ENCODE results near the gene GHRHR. TPM values are rescaled to one million over a fixed set of nuclear protein-coding genes. Genes with fewer than 3 reads are reported as not detected.

The GHRHR gene
- total and polyA plus RNA-seq, 9 of the 15 experiments (the other 6 are each of a cell fraction or from before 2014, with no cell fraction given) = not detected

- H3K27me3 ChIP-seq (ENCODE audit: control insufficient read depth in 2 of 2, insufficient read depth in 2 of 2, low read length in 2 of 2) = peaks cover 19 to 21% of the 10 kb centered on the region in 2 experiments
- ChIA-PET CTCF (ENCODE audit: low intra/inter-chr PET ratio) (interaction anchor here (0.6 to 2.0 kb wide), 3 partner anchors 177 to 234 kb away, joined by 3 to 11 read pairs (median 3); no protein-coding TSS in a partner anchor), POLR2A (interaction anchor here (1.4 kb wide), 1 partner anchor 178 kb away, joined by 3 read pairs; no protein-coding TSS in a partner anchor)
- H3K27ac ChIP-seq (ENCODE audit: extremely low read depth, low read depth, low read length) = no peak overlapping the region
- intact Hi-C loops (cut with micrococcal nuclease) (loop anchor here (10.0 kb wide), 1 partner anchor 83 kb away; no protein-coding TSS in a partner anchor), in situ Hi-C loops (cut with MboI) (loop anchor here (5.0 kb wide), 2 partner anchors 176 to 236 kb away; no protein-coding TSS in a partner anchor)
- no peaks in the 10 kb centered on the region for H3K9me1 ChIP-seq (ENCODE audit: control insufficient read depth, insufficient read depth, low read length)
- no peaks in the 10 kb centered on the region for H3K79me2 ChIP-seq (ENCODE audit: control insufficient read depth, insufficient read depth, low read length)
- no peak overlapping the region for H2AFZ ChIP-seq (ENCODE audit: low read depth, low read length)
- H3K4me3 ChIP-seq = no peak overlapping the region
- no peaks in the 10 kb centered on the region for H3K36me3 ChIP-seq (ENCODE audit: control insufficient read depth, insufficient read depth, low read length)
- BruUV-seq (replicated peaks) = no TSS peak
- 2% methylated on average over 9 of the region's 9 CpGs for WGBS (ENCODE audit: insufficient coverage, low coverage, missing lambda C conversion rate)
- no peaks in the 10 kb centered on the region for H4K20me1 ChIP-seq (replicated peaks; ENCODE audit: control insufficient read depth, insufficient read depth, low read length)
- ATAC-seq (peak; percentile 78), FAIRE-seq (peak; percentile 74), DNase-seq (ENCODE audit: extremely low read depth in 1 of 4, low spot score in 3 of 4) (peak; percentile 35 to 66 (median 46))
- H3K9ac ChIP-seq (ENCODE audit: insufficient read depth in 1 of 2, low read depth in 2 of 2, low read length in 2 of 2) = no peak overlapping the region
- H3K4me2 ChIP-seq (ENCODE audit: insufficient read depth, low read length) = no peak overlapping the region
- H3K9me3 ChIP-seq (replicated peaks; ENCODE audit: control insufficient read depth, insufficient read depth, low read depth, low read length) = no peaks in the 10 kb centered on the region
- peaks cover 3 to 13% of the 10 kb centered on the region in 2 experiments; a peak in 4 of 5 replicates for H3K4me1 ChIP-seq (replicated peaks in 1 of 2; ENCODE audit: control insufficient read depth in 2 of 2, insufficient read depth in 2 of 2, low read length in 2 of 2)
- TF ChIP-seq, protein P1, sequence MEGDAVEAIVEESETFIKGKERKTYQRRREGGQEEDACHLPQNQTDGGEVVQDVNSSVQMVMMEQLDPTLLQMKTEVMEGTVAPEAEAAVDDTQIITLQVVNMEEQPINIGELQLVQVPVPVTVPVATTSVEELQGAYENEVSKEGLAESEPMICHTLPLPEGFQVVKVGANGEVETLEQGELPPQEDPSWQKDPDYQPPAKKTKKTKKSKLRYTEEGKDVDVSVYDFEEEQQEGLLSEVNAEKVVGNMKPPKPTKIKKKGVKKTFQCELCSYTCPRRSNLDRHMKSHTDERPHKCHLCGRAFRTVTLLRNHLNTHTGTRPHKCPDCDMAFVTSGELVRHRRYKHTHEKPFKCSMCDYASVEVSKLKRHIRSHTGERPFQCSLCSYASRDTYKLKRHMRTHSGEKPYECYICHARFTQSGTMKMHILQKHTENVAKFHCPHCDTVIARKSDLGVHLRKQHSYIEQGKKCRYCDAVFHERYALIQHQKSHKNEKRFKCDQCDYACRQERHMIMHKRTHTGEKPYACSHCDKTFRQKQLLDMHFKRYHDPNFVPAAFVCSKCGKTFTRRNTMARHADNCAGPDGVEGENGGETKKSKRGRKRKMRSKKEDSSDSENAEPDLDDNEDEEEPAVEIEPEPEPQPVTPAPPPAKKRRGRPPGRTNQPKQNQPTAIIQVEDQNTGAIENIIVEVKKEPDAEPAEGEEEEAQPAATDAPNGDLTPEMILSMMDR (IDR thresholded peaks at IDR 0.05 in 2 of 3, conservative IDR thresholded peaks at IDR 0.05 in 1 of 3; ENCODE audit: insufficient read depth in 2 of 3, low read depth in 1 of 3, low read length in 3 of 3) = peak; percentile 70 to 76 (median 74)
- TF ChIP-seq SMC3 (conservative IDR thresholded peaks at IDR 0.05; ENCODE audit: insufficient read depth, low read depth, low read length) = peak; percentile 80
- TF ChIP-seq IFI16 (CRISPR knock-in tag; IDR thresholded peaks at IDR 0.05) = no peak
- no peak for TF ChIP-seq MEF2A (IDR thresholded peaks at IDR 0.05; ENCODE audit: control insufficient read depth, low read depth, low read length)
- peak; percentile 55; the same call in 1 of the 2 replicates for TF ChIP-seq REST (IDR thresholded peaks at IDR 0.05; ENCODE audit: borderline replicate concordance)
- TF ChIP-seq REST (CRISPR knock-in tag; IDR thresholded peaks at IDR 0.05; ENCODE audit: low read depth) = no peak
- no peak for TF ChIP-seq CCAR2 (IDR thresholded peaks at IDR 0.05; ENCODE audit: low read depth, low read length)
- TF ChIP-seq RHOXF2B (CRISPR knock-in tag; conservative IDR thresholded peaks at IDR 0.05) = no peak
- TF ChIP-seq MCM2 (IDR thresholded peaks at IDR 0.05; ENCODE audit: low read depth) = no peak
- TF ChIP-seq ELF2 (CRISPR knock-in tag; IDR thresholded peaks at IDR 0.05) = no peak
These were observed 14.3 kb downstream of the GHRHR start for GRCh38 chr7:30977896-30978564.

Measured in K562 (cell line).